HEK293T (cell line): ENCODE data around the gene MRPS23.

Experiments
- ARNT ChIP-seq: fragments of 450-650 bp; IDR thresholded peaks from 2 replicates; pipeline ENCODE4 v1.6.1; 2017; ENCODE audit warnings: mild to moderate bottlenecking
- BHLHE40 ChIP-seq: fragments of 450-650 bp; IDR thresholded peaks from 2 replicates; pipeline ENCODE4 v1.6.1; 2016; ENCODE audit warnings: mild to moderate bottlenecking, moderate library complexity, borderline replicate concordance
- CTBP1 ChIP-seq: fragments of 450-650 bp; IDR thresholded peaks from 2 replicates; pipeline ENCODE4 v1.6.1; 2016; ENCODE audit warnings: borderline replicate concordance
- ELF4 ChIP-seq: fragments of 450-650 bp; IDR thresholded peaks from 2 replicates; pipeline ENCODE4 v1.6.1; 2017; ENCODE audit warnings: antibody characterized with exemption
- FOXA1 ChIP-seq: fragments of 450-650 bp; IDR thresholded peaks from 2 replicates; pipeline ENCODE4 v1.6.1; 2016; ENCODE audit warnings: mild to moderate bottlenecking
- FOXM1 ChIP-seq: fragments of 450-650 bp; IDR thresholded peaks from 2 replicates; pipeline ENCODE4 v1.6.1; 2017; ENCODE audit warnings: mild to moderate bottlenecking, borderline replicate concordance
- HDGF ChIP-seq: fragments of 450-650 bp; IDR thresholded peaks from 2 replicates; pipeline ENCODE4 v1.6.1; 2017; ENCODE audit warnings: antibody characterized with exemption, borderline replicate concordance

- TF ChIP-seq ARNT (no peak), FOXA1 (no peak), ELF4 (no peak), CTBP1 (no peak), BHLHE40 (no peak), HDGF (no peak), FOXM1 (no peak)
Measured at GRCh38 chr17:57788725-57789124, 61.1 kb downstream of the MRPS23 start.
